Measurements from ENCODE around the gene ZNF667. TPM values are rescaled to one million over a fixed set of nuclear protein-coding genes. Genes with fewer than 3 reads are reported as not detected.

The ZNF667 gene
- total RNA-seq: 24.5 TPM

DNA sequence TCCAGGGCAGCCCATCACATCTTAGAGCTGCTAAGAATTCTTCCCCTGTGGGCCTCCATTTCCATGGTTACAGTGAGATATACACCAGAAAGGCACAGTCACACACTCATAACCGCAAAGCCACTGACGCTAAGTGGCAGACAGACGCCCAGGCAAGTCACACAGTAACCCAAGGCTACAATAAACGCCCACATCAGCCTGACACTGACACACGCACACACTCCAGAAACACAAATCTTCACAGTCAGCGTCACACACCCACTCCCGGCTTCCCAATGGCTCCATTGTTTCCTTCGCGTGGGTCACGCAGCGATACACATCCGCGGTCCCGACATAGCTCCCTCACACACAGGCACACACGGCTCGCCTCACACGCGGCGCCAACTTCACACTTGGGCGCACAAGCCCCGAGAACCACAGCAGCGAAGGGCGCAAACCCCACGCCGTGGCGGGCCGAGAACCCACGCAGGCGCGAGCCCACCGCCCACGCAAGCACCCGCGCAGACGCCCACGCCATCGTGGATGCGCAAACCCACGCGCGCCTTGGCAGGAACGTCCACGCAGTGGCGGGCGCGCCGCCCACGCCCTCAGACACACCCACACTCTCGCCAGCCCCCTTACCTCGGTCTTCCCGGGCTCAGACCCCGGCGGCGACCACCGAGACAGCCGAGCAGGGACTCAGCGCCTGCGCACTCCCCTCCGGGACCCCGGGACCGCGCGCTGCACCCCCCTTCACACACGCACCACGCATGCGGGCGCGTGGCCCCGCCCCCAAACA is at the start of gene ZNF667:
Gene ZNF667, minus strand, starts transcription at position 695 of the 778 bp plus-strand sequence. CDS start 14,975 bp downstream, outside the sequence.
- peak; percentile 48 for DNase-seq

DNA sequence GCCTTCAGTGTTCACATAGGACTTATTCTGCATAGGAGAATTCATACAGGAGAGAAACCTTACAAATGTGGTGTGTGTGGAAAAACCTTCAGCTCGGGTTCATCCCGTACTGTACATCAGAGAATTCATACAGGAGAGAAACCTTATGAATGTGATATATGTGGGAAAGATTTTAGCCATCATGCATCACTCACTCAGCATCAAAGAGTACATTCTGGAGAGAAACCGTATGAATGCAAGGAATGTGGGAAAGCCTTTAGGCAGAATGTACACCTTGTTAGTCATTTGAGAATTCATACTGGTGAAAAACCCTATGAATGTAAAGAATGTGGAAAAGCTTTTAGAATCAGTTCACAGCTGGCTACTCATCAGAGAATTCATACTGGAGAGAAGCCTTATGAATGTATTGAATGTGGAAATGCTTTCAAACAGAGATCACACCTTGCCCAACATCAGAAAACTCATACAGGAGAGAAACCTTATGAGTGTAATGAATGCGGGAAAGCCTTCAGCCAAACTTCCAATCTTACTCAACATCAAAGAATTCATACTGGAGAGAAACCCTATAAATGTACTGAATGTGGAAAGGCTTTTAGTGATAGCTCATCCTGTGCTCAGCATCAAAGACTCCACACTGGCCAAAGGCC is 48.2 kb upstream of the ZNF667 start:
- no peak for DNase-seq

DNA sequence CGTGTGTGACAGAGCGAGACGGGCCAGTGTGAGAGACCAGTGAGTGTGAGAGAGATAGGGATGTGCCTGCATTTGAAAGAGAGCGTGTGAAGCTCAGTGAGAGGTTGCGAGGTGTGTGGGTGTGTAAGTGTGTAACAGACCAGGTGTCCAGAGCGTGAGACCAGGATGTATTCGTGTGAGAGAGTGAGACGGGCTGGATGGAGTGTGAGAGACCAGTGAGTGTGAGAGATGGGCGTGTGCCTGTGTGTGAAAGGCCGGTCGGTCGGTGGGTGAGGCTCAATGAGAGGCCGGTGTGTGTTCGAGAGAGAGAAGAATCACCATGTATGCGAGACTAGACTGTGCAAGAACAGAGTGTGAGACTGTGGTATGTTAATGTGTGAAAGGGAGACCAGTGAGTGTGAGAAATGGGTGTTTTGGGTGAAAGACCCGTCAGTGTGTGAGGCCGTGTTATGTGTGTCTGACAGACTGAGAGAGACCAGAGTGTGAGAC is 31.2 kb upstream of the ZNF667 start:
- DNase-seq: peak; percentile 20

DNA sequence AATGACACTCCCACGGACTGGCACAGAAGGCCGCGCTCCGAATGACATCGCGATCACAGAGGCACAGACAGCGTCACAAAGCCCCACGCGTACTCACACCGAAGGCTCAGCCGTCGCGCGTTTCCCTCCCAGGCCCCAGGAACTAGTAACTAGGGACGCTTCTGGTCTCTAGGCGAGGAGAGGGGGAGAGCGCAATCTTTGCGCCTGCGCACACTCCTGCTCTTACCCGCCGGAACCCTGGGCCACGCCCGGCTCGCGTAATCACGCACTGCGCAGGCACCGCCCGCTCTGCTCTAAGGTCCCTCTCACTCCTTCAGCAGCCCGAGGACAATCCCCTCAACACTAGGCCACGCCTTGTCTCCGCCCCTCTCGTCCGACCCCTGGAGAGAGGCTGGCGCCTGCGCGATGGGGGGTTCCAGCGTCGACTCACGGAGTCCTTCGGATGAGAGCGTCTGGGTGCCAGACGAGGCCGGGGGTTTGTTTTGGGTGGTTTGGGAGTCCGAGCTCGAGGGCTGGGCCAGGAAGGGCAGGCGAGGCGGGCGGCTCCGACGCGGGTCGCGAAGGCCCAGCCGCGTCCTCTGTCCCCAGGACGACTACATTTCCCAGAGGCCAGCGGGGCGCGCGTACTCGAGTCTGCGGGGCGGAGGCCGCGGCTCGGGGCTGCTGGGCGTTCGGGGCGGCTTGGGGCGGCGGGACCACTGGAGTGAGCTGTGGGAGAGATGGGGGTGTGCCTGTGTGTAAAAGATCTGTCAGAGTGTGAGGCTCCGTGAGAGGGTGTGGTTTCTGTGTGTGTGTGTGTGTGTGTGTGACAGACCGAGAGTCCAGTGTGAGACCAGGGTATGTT is 30.5 kb upstream of the ZNF667 start, which contains the start of gene ZNF471:
Gene ZNF471, plus strand, starts transcription at position 410 of the 844 bp plus-strand sequence. CDS start 3,717 bp downstream, outside the sequence.
- peak; percentile 97 for DNase-seq

DNA sequence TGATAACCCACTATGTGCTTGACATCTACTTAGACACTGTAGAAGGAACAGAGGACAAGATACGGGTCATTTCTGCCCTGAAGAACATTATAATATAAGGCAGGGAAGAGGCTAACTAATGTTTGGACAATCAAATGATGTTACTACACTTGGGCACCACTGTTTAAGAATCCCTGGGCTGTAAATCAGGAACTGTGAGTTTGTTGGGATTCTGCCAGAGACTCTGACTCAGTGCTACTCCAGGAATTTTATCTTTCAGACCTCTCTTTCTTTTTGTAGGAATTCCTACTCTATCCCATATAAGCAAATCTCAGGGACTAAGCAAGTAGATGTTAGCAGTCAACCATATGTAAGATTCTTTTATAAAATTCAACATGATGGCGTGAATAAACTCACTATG is 27.4 kb upstream of the ZNF667 start:
- no peak for DNase-seq

DNA sequence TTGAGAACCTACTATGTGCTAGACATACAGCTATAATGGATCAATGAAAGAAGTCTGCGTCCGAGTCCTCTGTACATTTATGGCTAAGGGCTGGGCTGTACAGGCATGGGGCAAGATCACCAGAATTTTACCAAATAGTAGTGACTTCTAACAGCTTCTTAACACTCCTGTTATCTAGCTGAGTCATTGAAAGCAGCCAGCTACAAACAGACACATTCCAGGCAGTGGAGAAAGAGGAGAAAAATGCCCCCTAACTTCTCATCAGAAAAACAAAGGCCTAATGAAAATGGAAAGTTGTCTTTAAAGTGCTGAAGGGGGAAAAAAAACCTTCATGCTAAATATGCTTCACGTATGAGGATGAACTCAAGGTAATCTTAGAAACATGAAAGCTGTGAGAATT is 14.3 kb upstream of the ZNF667 start:
- no peak for DNase-seq

DNA sequence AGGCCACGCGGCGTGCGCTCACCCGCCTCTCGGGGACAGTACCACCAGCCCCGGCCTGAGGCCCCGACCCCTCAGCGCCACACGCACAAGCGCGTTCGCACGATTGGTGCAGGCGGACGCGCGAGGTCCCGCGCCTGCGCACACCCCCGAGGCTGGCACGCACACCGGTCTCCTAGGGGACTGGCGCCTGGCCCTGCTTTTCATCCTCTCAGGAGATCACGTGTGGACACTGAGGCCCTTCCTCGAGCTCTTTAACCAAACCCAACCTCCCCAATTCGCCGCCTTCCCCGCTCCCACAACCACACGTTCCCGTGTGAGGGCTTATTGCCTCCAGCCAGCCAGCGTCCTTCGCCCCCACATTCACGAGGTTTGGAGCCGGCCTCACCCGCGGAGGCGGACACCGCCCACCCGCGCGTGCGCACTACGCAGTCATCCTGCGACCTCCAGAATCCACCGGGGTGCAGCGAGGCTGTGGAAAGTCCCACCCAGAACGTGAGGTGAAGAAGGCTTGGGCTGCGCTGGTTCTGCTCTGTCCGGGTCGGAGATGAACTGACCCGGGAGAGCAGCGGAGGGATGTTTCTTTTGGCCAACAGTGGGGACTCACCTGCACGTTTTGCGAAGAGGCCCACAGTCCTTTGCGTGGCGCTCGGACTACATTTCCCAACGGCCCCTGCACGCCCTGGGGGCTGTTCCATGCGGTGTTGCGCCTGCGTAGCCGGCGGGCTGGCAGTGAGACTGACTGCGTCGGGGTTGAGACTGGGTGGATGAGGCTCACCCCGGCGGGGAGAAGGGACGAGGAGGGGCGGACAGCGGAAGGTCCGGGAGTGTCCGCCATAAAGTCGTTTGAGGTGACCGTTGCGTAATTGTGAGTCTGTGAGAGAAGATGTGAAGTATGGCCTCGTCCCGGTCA is 539 bp upstream of the ZNF667 start:
- peak; percentile 92 for DNase-seq

DNA sequence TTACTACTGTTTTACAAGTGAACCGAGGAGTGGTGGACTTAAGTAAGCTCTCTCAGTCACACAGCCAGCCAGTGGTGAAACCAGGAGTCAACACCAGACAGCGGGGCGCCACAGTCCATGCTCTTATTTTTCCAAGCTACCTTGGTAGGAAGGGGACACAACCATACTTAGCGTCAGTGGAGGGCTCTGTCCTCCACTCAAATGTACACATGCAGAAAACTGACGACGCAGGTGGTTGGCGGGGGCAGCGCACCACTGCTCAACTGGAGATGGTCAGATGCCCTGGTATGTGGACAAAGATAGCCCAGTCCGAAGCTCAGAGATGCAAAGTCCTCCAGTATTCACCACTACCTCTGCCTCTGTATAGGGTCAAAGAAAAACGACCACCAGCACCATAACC is 1.1 kb downstream of the ZNF667 start:
- DNase-seq: no peak

DNA sequence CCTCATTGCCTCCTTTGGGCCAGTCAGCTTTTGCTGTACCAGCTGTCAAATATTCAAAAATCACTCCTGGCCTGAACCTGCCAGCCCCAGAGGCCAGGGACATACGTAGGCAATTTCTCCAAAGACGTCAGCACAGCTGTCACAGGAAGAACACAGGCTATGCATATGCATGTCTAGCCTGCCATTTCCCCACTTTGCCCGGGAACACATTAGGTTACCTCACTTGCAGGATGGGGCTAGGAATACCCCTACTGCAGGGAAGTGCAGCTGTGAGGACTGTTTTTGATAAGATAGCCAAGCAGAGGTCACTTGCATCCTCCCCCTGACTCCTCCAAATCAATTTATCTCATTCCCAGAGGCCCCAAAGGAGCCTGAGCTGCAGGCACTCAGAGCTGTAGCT is 2.8 kb downstream of the ZNF667 start:
- no peak for DNase-seq

DNA sequence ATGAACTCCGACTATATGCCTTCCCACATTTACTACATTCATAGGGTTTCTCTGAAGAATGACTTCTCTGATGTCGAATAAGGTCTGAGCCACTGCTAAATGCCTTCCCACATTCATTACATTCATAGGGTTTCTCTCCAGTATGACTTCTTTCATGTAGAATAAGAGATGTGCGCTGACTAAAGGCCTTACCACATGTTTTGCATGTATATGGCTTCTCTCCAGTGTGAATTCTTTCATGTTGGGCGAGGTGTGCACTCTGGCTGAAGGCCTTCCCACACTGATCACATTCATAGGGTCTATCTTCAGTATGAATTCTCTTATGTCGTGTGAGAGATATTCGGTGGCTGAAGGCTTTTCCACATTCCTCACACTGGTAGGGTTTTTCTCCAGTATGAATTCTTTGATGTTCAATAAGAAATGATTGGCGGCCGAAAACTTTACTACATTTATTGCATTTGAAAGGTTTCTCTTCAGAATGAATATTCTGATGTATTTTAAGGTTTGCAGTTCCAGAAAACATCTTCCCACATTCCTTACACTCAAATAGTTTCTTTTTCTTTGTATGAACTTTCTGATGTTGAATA is 35.8 kb downstream of the ZNF667 start:
- DNase-seq: no peak

DNA sequence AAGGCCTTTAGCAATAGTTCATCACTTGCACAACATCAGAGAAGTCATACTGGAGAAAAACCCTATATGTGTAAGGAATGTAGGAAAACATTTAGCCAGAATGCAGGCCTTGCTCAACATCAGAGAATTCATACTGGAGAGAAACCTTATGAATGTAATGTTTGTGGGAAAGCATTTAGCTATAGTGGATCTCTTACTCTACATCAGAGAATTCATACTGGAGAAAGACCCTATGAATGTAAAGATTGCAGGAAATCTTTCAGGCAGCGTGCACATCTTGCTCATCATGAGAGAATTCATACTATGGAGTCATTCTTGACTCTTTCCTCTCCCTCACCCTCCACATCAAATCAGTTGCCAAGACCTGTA is 53.2 kb downstream of the ZNF667 start:
- no peak for DNase-seq

DNA sequence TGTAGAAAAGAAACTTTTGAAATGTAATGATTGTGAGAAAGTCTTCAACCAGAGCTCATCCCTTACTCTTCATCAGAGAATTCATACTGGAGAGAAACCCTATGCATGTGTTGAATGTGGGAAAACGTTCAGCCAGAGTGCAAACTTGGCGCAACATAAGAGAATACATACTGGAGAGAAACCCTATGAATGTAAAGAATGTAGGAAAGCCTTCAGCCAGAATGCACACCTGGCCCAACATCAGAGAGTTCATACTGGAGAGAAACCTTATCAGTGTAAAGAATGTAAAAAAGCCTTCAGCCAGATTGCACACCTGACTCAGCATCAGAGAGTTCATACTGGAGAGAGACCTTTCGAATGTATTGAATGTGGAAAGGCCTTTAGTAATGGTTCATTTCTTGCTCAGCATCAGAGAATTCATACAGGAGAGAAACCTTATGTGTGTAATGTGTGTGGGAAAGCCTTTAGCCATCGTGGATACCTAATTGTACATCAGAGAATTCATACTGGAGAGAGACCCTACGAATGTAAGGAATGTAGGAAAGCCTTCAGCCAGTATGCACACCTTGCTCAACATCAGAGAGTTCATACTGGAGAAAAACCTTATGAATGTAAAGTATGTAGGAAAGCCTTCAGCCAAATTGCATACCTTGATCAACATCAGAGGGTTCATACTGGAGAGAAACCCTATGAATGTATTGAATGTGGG is 53.7 kb downstream of the ZNF667 start:
- no peak for DNase-seq

DNA sequence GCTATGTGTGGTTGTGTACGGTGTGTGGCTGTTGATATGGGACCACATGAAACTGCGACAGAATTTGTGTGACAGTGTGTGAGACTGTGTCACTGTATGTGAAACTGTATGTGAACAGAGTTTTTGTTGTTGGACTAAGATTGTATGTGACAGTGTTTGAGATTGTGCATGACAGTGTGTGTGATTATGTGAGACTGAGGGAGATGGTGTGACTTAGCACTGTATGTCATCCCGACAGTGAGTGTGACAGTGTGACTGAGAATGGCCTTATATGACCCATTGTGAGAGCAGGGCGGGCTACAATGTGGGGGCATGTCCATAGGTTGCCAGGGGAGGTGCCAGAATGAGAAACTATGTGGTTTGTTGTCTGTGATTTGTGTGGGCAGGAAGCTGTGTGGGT is 72.1 kb downstream of the ZNF667 start:
- no peak for DNase-seq

DNA sequence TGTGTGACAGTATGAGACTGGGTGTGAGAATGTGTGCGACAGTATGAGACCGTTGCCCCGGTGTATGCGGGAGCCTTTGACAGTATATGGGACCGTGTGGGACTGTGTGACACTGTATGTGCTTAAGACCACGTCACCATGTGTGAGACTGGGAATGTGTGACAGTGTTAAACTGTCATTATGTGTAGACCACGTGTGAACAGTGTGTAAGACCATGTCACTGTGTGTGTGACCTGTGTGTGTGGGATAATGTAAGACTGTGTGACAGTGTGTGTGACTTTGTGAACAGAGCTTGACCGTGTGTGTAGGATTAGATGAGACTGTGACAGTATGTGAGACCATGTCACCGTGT is 72.5 kb downstream of the ZNF667 start:
- no peak for DNase-seq

DNA sequence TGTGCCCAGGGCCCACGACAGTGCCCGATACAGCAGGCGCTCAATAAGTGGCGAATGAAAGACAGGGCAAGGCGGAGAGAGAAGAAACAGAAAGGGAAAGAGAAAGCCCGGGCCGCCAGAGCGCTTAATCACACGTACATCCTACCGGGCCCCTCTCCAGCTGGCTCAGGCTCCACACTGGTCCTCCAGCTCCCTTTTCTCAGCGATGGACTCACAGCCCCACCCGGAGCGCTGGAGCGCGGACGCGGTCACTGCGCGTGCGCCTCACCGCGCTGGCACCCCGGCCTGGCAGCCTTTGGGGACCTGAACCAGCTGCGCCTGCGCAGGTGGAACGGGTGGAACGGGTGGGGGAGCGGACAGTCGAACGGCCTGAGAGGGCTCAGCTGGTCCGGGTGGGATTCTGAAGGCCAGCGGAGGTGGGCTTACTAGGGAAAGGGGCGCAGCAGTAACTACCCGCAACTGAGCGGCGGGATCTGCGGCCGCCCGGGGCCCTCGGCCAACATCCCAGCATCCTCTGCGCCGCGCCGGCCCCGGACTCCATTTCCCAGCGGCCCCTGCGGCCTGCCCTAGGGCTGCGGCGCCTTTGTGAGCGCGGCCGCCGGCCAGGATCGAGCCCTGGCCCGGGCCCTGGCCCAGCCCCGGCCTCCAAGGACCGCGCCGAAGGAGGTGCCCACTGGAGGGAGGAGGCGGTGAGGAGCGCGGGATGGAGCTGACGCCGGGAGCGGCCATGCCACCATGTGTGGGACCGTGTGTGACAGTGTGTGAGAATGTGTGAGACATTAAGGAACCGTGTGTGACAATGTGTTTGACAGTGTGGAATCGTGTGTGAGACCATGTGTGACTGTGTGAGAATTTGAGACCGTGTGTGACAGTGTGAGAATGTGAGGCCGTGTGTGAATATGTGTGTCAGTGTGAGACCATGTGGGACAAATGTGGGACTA is 73.1 kb downstream of the ZNF667 start, which contains the start of gene ZNF583:
Gene ZNF583, plus strand, starts transcription at position 569 of the 941 bp plus-strand sequence. CDS start 2,783 bp downstream, outside the sequence.
- peak; percentile 92 for DNase-seq

DNA sequence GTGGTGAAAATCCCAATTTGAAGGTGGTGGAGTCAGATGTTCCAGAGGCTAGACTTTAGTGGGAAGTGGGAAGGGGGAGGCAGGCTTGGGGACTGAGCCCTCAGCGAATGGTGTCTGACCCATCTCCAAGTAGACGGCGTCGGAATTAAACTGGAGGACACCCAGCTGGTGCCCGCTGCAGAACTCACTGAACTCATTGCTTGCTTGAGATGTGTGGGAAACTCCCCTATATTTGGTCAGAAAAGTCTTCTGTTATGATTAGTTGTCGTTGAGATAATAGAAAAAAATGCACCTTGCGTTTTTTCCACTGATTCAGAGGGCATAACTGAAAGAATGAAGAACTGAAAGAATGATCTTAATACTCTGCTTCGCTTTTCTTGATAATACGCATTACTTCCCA is 73.9 kb downstream of the ZNF667 start:
- no peak for DNase-seq

DNA sequence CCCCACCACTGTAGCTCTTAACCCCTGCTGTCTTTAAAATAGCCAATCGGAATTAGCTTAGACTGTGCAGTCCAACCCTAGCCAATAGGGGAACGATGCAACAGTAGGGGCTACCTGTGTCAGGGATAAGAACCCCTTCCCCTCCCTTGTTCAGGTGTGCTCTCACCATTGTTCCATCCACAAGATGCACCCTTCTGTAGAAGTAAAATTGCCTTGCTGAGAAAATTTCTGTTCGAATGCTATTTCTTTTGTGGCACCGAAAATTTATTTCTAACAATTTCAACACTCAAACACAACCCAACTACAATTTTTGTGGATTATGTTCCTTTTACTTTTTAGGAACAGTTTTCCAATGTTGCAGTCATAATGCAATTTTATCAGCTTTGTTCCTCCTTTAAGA is 76.7 kb downstream of the ZNF667 start:
- DNase-seq: no peak

DNA sequence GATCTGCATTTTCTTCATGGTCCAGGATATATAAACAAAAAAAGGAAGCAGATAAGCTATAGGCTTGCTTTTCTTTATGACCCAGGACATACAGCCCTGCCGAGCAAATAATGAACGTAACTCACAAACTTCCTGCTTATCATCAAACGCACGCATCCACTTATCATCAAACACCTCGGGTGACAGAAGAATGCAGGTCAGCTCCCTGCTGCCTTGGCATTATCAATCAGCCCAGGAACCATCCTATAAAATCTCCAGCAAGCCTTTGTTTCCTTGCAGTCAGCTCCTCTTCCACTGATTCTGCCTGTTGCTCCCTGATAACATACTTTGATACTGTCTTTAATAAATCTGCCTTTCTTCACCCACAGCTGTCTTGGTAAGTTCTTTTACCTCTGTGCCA is 78.3 kb downstream of the ZNF667 start:
- DNase-seq: no peak

All from occipital lobe (tissue), 2 donors.